Mucosa of rectum (tissue), 2 donors: Measurements from ENCODE around the gene CSF2.

Experiments used
- H3K27ac ChIP-seq, 2 donors: one replicate each; pipeline ENCODE4 v1.7.0; 2013; ENCODE audit warnings: inconsistent platforms in 2 of 2, low read depth in 2 of 2, low read length in 2 of 2
- H3K27me3 ChIP-seq, 2 donors: one replicate each; pipeline ENCODE4 v1.7.0; 2013; ENCODE audit warnings: low read length in 2 of 2; ENCODE audit not compliant: control insufficient read depth in 2 of 2, insufficient read depth in 2 of 2
- H3K36me3 ChIP-seq, 2 donors: one replicate each; pipeline ENCODE4 v1.7.0; 2013; ENCODE audit warnings: low read length in 2 of 2; ENCODE audit not compliant: control insufficient read depth in 2 of 2, insufficient read depth in 2 of 2
- H3K4me1 ChIP-seq, 2 donors: one replicate each; pipeline ENCODE4 v1.7.0; 2013; ENCODE audit warnings: low read length in 2 of 2, mild to moderate bottlenecking in 1 of 2; ENCODE audit not compliant: control insufficient read depth in 2 of 2, insufficient read depth in 2 of 2
- H3K4me3 ChIP-seq, 2 donors: one replicate each; pipeline ENCODE4 v1.7.0; 2013; ENCODE audit warnings: low read length in 2 of 2
- H3K9ac ChIP-seq, 2 donors: one replicate each; pipeline ENCODE4 v1.7.0; 2013; ENCODE audit warnings: low read length in 2 of 2, low read depth in 1 of 2, mild to moderate bottlenecking in 1 of 2
- H3K9me3 ChIP-seq, 2 donors: one replicate each; pipeline ENCODE4 v1.7.0; 2013; ENCODE audit warnings: low read length in 2 of 2; ENCODE audit not compliant: control insufficient read depth in 2 of 2
- donor health status: healthy.
- donor health status: Normal muscosa, but diverticular disease.

The CSF2 gene

DNA sequence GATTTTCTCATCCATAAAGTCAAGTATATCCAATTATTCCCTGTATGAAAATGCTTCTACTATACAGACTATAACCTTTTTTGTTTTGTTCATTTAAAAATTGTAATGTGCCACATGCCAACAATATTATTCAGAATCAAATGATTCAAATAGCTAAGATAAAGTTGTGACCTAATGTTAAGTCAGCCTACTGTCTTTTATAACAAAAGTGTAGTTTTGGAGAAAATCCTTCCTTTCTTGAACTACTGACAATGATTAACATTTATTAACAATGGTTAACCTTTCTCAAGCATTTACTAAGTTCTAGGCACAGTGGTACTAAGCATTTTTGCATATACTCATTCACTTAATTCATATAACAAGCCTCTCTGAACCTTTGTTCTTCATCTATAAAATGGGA is 25.0 kb downstream of the CSF2 start:
- H3K4me3 ChIP-seq, result no peak overlapping the region
- no peaks in the 10 kb centered on the region for H3K9me3 ChIP-seq
- H3K4me1 ChIP-seq, result peaks cover 10 to 22% of the 10 kb centered on the region in 2 donors
- H3K9ac ChIP-seq, result no peak overlapping the region
- H3K27me3 ChIP-seq, result no peaks in the 10 kb centered on the region
- H3K36me3 ChIP-seq, result no peaks in the 10 kb centered on the region
- H3K27ac ChIP-seq, result no peak overlapping the region

DNA sequence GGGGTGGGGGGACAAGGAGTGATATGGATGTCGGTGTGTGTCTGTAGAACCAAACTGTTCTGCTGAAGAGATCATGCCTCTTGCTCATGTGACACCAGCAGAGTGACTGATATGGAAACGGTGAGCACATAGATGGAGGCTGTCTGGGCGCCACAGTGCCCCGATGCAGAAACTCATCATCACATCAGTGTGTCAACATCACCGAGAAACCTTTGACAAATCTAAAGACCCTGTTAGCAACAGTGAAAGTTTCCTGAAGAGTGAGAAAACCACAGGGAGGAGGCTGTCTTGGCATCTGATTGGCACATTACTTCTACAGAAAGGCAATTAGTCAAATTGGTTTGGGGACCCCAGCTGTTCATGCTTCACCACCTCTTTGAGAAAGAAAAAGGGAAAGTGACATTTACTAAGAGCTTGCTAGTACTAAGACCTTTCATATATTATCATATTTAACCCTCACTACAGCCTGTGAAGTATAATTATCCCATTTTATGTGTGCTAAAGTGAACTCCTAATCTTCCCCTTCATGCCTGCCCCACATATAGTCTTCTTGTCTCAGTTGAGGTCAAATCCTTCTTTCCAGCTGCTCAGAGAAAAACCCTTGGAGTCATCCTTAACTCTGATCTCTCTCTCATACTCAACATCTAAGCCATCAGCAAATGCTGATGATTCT is 25.6 kb downstream of the CSF2 start:
- Histone ChIP-seq H3K9me3 (no peaks in the 10 kb centered on the region), H3K4me1 (peaks cover 12 to 26% of the 10 kb centered on the region in 2 donors), H3K4me3 (no peak overlapping the region), H3K27me3 (no peaks in the 10 kb centered on the region), H3K27ac (no peak overlapping the region), H3K36me3 (no peaks in the 10 kb centered on the region), H3K9ac (no peak overlapping the region)

DNA sequence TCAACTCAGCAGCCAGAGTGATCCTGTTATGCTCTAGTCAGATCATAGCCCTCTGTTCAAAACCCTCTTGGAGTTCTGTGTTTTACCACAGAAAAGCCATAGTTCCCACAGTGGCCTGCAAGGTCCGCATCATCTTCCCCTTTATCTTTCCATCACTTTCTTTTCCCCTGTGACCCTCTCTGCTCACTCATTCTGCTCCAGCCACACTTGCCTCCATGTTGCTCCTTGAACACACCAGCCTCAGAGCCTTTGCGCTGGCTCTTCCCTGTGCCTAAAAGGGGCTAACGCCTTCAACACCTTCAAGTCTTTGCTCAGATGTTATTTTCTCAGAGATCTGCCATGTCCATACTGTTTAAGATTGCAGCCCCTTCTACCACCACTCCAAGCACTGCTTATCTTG is 26.3 kb downstream of the CSF2 start:
- Histone ChIP-seq H3K36me3 (no peaks in the 10 kb centered on the region), H3K4me3 (no peak overlapping the region), H3K9me3 (no peaks in the 10 kb centered on the region), H3K27ac (no peak overlapping the region), H3K27me3 (no peaks in the 10 kb centered on the region), H3K9ac (no peak overlapping the region), H3K4me1 (peaks cover 16 to 29% of the 10 kb centered on the region in 2 donors)

DNA sequence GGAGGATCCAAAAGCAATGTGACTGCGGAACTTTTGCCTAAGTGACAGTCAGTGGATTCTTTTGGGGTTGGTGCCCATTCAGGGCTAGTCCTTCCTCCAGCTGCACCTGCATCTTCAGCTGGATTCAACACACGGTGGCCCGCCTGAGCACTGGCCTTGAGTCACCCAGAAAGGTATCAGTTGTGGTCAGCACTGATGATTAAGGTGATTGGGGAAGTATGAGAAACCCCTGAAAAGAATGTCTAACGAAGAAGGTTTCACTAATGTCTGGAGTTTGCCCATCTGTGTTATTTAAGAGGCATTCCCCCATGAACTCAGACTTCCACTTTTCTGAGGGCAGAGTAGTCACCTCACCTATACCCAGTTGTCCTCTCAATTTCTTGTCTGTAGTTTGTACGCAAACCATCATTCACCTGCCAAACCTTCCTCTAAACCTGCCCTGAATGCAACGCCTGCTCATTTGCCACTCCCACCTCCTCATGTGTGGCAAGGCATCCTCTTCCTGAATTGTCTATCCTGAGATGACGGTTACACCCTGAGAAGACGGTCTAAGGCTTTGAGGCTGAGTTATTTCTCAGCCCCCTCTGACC is 27.2 kb downstream of the CSF2 start:
- peak overlapping the region in 1 of 2 donors; percentile 49 for H3K27ac ChIP-seq
- H3K9ac ChIP-seq, result no peak overlapping the region
- H3K27me3 ChIP-seq, result no peaks in the 10 kb centered on the region
- no peak overlapping the region for H3K4me3 ChIP-seq
- no peaks in the 10 kb centered on the region for H3K9me3 ChIP-seq
- no peaks in the 10 kb centered on the region for H3K36me3 ChIP-seq
- peaks cover 19 to 29% of the 10 kb centered on the region in 2 donors for H3K4me1 ChIP-seq

DNA sequence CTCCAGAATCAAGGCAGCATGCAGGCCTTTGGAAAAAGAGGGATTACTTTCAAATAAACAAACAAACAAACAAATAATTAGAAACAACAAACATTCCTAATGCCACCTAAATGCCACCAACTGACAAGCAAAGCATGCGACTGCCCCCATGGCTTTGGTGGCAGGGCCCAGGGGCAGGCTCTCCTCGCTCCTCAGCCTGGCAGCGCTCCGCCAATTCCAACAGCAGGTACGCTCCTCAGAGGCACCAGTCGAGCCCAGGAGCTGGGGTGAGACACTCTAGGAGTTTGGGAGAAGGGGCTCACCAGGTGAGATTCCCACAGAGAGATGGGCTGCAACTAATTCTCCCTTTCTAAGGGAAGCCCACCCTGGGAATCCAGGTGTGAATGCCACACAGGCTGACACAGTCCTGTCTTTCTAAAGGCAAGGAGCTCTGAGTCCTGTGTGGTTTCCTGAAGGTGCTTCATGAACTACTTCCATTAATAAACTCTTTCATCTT is 27.8 kb downstream of the CSF2 start:
- Histone ChIP-seq H3K9ac (no peak overlapping the region), H3K4me3 (no peak overlapping the region), H3K36me3 (no peaks in the 10 kb centered on the region), H3K27ac (peak overlapping the region in 1 of 2 donors; percentile 82), H3K4me1 (peaks cover 19 to 29% of the 10 kb centered on the region in 2 donors), H3K27me3 (no peaks in the 10 kb centered on the region), H3K9me3 (no peaks in the 10 kb centered on the region)

DNA sequence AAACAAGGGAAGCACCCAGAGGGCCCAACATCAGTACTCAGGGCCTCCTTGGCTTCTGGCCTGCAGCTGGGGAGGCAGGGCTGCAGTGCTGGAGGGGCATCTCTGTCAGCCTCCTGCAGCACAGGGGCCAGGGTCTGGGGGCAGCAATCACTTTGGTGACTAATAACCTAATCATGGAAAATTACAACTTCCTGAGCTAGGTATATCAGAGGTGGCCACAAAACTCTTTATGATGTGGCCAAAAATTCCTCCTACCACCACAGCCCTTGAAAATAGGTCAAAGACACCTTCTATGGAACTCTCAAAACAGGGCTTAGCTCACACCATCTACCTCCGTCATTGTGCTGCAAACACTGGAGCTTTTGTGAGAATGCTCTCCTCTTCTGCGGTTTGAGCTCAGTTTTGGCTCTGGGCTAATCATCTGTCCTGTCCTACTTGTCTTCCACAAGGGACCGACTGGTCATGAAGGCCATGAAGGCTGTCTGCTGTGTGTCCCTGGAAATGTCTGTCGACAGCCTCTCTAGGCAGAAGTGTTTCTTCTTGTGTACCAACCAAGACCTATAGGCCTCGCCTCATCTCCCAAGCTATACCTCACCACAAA is 28.6 kb downstream of the CSF2 start:
- Histone ChIP-seq H3K27ac (peak overlapping the region; percentile 57 to 82), H3K36me3 (no peaks in the 10 kb centered on the region), H3K9ac (no peak overlapping the region), H3K27me3 (no peaks in the 10 kb centered on the region), H3K4me3 (no peak overlapping the region), H3K9me3 (no peaks in the 10 kb centered on the region), H3K4me1 (peaks cover 19 to 29% of the 10 kb centered on the region in 2 donors)

DNA sequence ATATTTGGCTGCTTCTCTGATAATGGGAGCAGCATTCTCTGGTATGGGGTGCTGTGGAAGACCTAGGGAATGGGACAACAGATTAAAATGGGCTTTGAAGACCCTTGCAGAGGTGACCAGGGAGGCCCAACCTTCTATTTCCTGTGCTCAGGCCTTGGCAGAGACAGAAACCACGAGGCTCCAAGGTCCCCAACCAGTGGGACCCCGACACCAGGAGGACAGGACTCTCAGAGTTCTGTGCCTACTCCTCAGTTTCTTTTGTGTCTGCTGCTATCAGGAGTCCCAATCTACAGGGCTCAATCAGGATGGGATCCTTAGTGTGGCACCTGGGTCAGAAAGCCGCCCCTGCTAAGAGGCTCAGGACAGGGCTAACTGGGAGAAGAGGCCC is 29.3 kb downstream of the CSF2 start:
- Histone ChIP-seq H3K9ac (no peak overlapping the region), H3K9me3 (no peaks in the 10 kb centered on the region), H3K27me3 (no peaks in the 10 kb centered on the region), H3K4me1 (peaks cover 19 to 29% of the 10 kb centered on the region in 2 donors), H3K36me3 (no peaks in the 10 kb centered on the region), H3K27ac (peak overlapping the region; percentile 57 to 82), H3K4me3 (no peak overlapping the region)

DNA sequence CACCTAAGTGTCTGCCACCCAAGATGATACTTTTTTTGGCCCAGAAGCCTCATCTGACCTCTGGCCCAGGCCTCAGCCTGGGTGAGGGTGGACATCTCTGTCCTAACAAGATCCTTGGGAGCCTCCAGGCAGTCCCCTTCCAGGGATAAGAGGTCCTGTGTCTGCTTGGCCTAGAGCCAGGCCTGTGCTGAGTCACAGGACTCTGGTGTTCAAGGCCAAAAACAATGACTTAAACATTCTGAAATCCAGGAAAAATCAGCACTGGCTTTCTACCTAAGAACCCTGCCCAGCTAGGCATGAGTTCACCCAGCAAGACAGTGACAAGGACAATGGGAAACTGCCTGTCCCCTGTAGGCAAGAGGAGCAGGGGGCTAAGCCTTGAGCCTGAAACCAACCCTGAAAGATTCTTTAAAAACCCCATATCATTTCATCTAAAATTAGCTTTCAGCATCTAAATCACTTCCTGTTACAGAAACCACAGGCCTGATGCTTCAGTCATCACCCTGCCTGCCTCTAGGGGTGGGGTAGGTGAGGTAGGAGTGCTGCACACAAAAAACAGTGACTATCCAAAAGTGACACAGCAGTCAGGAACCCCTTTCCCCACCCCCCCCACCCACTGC is 29.9 kb downstream of the CSF2 start:
- H3K27me3 ChIP-seq, result no peaks in the 10 kb centered on the region
- H3K9ac ChIP-seq, result no peak overlapping the region
- H3K9me3 ChIP-seq, result no peaks in the 10 kb centered on the region
- no peaks in the 10 kb centered on the region for H3K36me3 ChIP-seq
- no peak overlapping the region for H3K4me3 ChIP-seq
- H3K27ac ChIP-seq, result peak overlapping the region; percentile 57 to 82
- peaks cover 19 to 29% of the 10 kb centered on the region in 2 donors for H3K4me1 ChIP-seq

DNA sequence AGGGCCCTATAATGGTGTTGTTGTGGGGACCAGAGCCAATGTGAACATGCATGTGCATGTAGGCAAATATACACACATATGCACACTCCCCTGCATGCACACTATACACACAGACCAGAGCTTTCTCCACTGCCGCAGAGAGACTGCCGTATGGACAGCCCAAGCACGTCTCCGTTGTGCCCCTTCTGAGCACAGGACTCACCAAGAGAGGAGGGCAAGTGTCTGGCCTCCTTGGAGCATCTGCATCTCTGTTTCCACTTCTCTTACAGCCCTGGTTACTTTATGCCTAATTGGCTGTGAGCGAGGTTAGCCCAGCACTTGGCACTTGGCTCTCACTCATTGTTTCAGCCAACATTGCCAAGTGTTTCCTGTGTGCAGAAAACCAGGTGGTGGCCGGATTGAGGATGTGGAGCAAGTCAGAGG is 30.4 kb downstream of the CSF2 start:
- no peaks in the 10 kb centered on the region for H3K36me3 ChIP-seq
- peak overlapping the region in 1 of 2 donors; percentile 82 for H3K27ac ChIP-seq
- peak overlapping the region in 1 of 2 donors; percentile 52 for H3K4me3 ChIP-seq
- no peaks in the 10 kb centered on the region for H3K27me3 ChIP-seq
- H3K9ac ChIP-seq, result no peak overlapping the region
- H3K4me1 ChIP-seq, result peaks cover 19 to 29% of the 10 kb centered on the region in 2 donors
- no peaks in the 10 kb centered on the region for H3K9me3 ChIP-seq

DNA sequence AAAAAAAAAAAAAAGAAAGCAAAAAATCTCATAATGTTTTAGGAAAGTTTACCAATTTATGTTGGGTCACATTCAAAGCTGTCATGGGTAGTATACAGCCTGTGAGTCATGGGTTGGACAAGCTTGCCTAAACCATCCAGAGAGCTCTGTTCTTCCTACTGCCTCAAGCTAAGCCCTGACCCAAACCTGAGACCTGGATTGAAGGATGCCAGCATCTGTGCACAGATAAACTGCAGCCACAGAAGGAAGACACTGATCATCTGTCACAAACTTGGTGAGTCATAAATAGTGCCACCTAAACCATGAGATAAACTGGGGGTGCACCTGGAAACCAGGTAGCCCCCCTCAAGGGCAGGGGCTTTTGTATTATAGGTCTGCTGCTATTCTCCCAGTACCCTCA is 31.0 kb downstream of the CSF2 start:
- peak overlapping the region in 1 of 2 donors; percentile 32 for H3K27ac ChIP-seq
- H3K36me3 ChIP-seq, result no peaks in the 10 kb centered on the region
- H3K4me3 ChIP-seq, result no peak overlapping the region
- H3K4me1 ChIP-seq, result peaks cover 19 to 29% of the 10 kb centered on the region in 2 donors
- no peak overlapping the region for H3K9ac ChIP-seq
- H3K27me3 ChIP-seq, result no peaks in the 10 kb centered on the region
- no peaks in the 10 kb centered on the region for H3K9me3 ChIP-seq
